Testis (tissue), 2 donors: ENCODE measurements around the gene CPNE1.

Source experiments
- POLR2A ChIP-seq: fragments of 450-650 bp; IDR thresholded peaks from one replicate; pipeline ENCODE4 v1.6.1; 2017; ENCODE audit warnings: antibody characterized with exemption, mild to moderate bottlenecking, moderate library complexity
- TF ChIP-seq, protein P1 (sequence below), 3 experiments: fragments of 450-650 bp in 2 of 3; fragments of 200-600 bp in 1 of 3; sonication (generic) in 1 of 3; IDR thresholded peaks; one replicate each; pipeline ENCODE4 v1.5.1; 2016 to 2019; ENCODE audit warnings: antibody characterized with exemption in 3 of 3, mild to moderate bottlenecking in 2 of 3, moderate library complexity in 1 of 3

DNA sequence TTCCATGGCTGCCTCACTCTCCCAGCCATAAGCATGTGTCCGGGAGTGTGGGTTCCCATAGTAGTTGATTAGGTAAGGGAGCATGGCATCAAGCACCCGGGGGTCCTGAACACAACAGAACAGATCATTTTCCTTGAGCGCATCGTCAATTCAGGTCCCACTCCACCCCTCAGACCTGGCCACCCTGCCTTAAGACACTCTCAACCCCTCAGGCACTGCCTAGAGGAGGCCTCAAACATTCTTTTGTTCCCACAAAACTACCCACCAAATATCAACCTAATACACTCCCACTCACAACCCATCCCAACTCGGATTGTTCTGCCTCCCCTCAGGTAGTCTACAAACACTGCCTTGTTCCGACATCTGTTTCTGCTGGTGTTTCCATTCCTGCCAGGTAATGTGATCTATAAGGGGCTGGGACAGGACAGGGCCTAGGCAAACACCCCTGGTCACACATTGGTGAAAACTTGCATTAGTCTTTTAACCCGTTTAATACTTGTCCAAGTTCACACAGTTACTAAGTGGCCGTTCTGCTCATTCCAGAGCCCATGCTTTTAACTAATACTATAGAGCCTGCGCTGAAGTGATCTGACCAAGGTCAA, 33.1 kb upstream of the CPNE1 start:
- TF ChIP-seq, protein P1, sequence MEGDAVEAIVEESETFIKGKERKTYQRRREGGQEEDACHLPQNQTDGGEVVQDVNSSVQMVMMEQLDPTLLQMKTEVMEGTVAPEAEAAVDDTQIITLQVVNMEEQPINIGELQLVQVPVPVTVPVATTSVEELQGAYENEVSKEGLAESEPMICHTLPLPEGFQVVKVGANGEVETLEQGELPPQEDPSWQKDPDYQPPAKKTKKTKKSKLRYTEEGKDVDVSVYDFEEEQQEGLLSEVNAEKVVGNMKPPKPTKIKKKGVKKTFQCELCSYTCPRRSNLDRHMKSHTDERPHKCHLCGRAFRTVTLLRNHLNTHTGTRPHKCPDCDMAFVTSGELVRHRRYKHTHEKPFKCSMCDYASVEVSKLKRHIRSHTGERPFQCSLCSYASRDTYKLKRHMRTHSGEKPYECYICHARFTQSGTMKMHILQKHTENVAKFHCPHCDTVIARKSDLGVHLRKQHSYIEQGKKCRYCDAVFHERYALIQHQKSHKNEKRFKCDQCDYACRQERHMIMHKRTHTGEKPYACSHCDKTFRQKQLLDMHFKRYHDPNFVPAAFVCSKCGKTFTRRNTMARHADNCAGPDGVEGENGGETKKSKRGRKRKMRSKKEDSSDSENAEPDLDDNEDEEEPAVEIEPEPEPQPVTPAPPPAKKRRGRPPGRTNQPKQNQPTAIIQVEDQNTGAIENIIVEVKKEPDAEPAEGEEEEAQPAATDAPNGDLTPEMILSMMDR (IDR thresholded peaks at IDR 0.05) = no peak
- TF ChIP-seq POLR2A = no peak
